Measurements from ENCODE around the gene HSPG2. TPM values are rescaled to one million over a fixed set of nuclear protein-coding genes. Genes with fewer than 3 reads are reported as not detected.

The HSPG2 gene
- total RNA-seq, 1 experiment from 2014 or later: 58.9 TPM

DNA sequence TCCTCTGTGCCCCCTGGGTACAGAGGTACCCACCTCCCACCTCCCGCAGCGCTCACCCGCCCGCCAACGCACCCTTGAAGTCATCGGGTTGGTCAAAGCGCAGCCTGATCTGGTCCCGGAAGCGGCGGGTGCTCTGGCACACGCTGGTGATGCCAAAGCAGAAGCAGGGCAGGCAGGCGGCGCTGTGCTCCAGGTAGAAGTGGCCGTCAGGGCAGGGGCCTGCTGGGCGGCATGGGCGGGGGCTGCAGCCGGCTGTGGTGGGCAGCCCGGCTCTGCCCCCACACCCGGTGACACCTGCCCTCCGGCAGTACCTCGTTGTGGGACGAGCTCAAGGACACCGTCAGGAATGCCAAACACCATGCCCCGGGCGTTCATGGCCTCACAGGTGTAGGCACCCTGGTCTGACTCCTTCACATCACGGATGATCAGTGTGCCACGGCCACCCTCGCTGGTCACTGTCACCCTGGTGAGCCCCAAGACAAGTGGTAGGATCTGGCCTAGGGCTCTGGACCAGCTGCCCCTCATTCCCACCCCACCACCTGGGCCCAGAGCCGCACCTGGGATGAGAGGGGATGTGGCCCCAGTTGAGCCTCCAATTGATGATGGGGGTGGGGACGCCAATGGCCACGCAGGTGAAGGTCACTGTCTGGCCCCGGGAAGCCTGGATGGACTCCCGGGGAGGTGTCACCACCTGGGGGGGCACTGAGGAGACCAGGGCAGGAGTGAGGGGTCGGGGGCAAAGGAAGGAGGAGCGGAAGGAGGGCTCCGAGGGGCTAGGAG, 52.5 kb downstream of the HSPG2 start:
- H3K4me1 Mint-ChIP-seq (ENCODE audit: insufficient read depth, unreplicated experiment): no peaks in the 10 kb centered on the region
- intact Hi-C loops (cut with micrococcal nuclease): no loop called here
- no peaks in the 10 kb centered on the region for H3K9me3 Mint-ChIP-seq (ENCODE audit: unreplicated experiment)
- peaks cover 70% of the 10 kb centered on the region for H3K36me3 Mint-ChIP-seq (ENCODE audit: insufficient read depth, unreplicated experiment)
- TF ChIP-seq, protein P1, sequence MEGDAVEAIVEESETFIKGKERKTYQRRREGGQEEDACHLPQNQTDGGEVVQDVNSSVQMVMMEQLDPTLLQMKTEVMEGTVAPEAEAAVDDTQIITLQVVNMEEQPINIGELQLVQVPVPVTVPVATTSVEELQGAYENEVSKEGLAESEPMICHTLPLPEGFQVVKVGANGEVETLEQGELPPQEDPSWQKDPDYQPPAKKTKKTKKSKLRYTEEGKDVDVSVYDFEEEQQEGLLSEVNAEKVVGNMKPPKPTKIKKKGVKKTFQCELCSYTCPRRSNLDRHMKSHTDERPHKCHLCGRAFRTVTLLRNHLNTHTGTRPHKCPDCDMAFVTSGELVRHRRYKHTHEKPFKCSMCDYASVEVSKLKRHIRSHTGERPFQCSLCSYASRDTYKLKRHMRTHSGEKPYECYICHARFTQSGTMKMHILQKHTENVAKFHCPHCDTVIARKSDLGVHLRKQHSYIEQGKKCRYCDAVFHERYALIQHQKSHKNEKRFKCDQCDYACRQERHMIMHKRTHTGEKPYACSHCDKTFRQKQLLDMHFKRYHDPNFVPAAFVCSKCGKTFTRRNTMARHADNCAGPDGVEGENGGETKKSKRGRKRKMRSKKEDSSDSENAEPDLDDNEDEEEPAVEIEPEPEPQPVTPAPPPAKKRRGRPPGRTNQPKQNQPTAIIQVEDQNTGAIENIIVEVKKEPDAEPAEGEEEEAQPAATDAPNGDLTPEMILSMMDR (IDR thresholded peaks at IDR 0.05; ENCODE audit: unreplicated experiment): no peak
- POLR2A ChIA-PET: no interaction called here
- CTCF ChIA-PET: no interaction called here
- H3K4me3 Mint-ChIP-seq (ENCODE audit: unreplicated experiment): no peak overlapping the region
- H3K27ac Mint-ChIP-seq (ENCODE audit: low read depth, unreplicated experiment): no peak overlapping the region
- no TSS peak for BruUV-seq (replicated peaks)
- H3K27me3 Mint-ChIP-seq (ENCODE audit: insufficient read depth, unreplicated experiment): no peaks in the 10 kb centered on the region
- no peak for DNase-seq (ENCODE audit: unreplicated experiment)

DNA sequence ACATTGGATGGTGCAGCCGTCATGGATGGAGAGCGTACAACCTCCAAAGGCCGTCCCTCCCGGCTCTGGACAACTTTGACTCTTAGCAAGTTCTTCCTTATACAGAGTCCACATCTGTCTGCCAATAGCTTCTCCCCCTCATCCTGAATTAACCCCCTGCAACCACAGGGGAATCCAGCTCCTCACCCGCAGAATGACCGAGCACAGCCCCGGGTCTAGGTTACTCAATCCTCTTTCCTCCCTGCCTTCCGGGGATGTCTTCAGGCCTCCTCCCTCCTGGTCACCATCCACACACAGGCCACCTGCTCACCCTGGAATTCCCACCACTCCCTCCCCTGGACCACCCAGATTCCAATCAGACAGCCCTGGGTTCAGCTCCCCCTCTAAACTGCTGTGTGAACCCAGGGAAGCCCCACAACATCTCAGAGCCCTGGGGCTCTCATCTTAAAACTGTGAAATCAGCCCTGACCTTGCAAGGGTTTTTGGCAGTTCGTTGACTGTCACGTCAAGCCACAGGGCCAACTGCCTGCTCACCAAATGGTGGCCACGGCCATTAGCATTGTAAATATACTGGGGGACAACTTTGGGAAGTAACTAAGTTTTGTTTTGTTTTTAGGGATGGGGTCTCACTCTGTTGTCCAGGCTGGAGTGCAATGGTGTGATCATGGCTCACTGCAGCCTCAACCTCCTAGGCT, 54.2 kb downstream of the HSPG2 start:
- peaks cover 63% of the 10 kb centered on the region for H3K36me3 Mint-ChIP-seq (ENCODE audit: insufficient read depth, unreplicated experiment)
- BruUV-seq (replicated peaks): no TSS peak
- POLR2A ChIA-PET: no interaction called here
- intact Hi-C loops (cut with micrococcal nuclease): no loop called here
- TF ChIP-seq, protein P1 (IDR thresholded peaks at IDR 0.05; ENCODE audit: unreplicated experiment): no peak
- CTCF ChIA-PET: interaction anchor here (1.0 kb wide), 1 partner anchor 78 kb away, joined by 3 read pairs; no protein-coding TSS in a partner anchor
- no peaks in the 10 kb centered on the region for H3K27me3 Mint-ChIP-seq (ENCODE audit: insufficient read depth, unreplicated experiment)
- H3K4me1 Mint-ChIP-seq (ENCODE audit: insufficient read depth, unreplicated experiment): no peaks in the 10 kb centered on the region
- no peak overlapping the region for H3K27ac Mint-ChIP-seq (ENCODE audit: low read depth, unreplicated experiment)
- H3K9me3 Mint-ChIP-seq (ENCODE audit: unreplicated experiment): no peaks in the 10 kb centered on the region
- no peak overlapping the region for H3K4me3 Mint-ChIP-seq (ENCODE audit: unreplicated experiment)
- no peak for DNase-seq (ENCODE audit: unreplicated experiment)

DNA sequence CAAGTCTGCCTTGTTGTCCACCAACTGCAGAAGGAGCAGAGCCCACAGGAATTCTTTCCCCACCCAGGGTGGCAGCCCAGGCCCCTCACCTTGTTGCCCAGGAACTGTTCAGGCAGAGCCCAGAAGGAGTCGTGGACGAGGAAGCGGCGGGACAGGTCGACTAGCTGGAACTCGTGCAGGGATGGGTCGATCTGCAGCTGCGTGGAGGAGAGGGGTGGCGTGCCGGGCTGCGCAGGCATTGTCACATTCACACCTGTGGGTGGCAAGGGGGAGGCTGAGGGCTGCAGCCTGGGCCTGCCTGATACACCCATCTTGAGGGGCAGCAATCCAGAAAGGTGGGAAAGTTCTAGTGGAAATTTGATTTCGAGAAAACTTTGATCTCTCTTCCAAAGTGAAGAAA, 55.9 kb downstream of the HSPG2 start:
- Mint-ChIP-seq H3K9me3 (ENCODE audit: unreplicated experiment) (no peaks in the 10 kb centered on the region), H3K36me3 (ENCODE audit: insufficient read depth, unreplicated experiment) (peaks cover 75% of the 10 kb centered on the region), H3K27me3 (ENCODE audit: insufficient read depth, unreplicated experiment) (no peaks in the 10 kb centered on the region), H3K4me3 (ENCODE audit: unreplicated experiment) (no peak overlapping the region), H3K27ac (ENCODE audit: low read depth, unreplicated experiment) (no peak overlapping the region), H3K4me1 (ENCODE audit: insufficient read depth, unreplicated experiment) (no peaks in the 10 kb centered on the region)
- ChIA-PET POLR2A (no interaction called here), CTCF (interaction anchor here (0.6 to 0.7 kb wide), 2 partner anchors 133 to 165 kb away, joined by 3 read pairs; no protein-coding TSS in a partner anchor)
- TF ChIP-seq, protein P1 (IDR thresholded peaks at IDR 0.05; ENCODE audit: unreplicated experiment): no peak
- intact Hi-C loops (cut with micrococcal nuclease): no loop called here
- BruUV-seq (replicated peaks): no TSS peak
- DNase-seq (ENCODE audit: unreplicated experiment): no peak

DNA sequence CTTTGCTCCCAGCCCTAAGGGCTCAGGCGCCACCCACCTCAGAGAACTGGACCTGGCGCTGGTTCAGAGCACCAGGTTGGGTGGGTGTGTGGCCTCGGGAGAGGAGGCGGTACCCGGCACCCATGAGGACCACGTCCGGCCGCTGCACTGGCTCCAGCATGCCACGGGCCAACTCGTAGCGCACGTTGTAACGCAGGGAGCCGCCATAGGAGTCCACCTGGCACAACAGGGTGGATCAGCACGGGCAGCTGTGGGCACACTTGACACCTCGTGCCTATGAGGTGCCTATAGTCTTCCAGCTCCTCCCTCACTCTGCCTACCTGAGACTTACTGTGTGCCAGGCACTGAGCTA, 56.5 kb downstream of the HSPG2 start:
- ChIA-PET POLR2A (interaction anchor here (0.7 to 1.2 kb wide), 2 partner anchors 138 to 417 kb away, joined by 3 read pairs; no protein-coding TSS in a partner anchor), CTCF (no interaction called here)
- intact Hi-C loops (cut with micrococcal nuclease): no loop called here
- no peak for DNase-seq (ENCODE audit: unreplicated experiment)
- H3K27me3 Mint-ChIP-seq (ENCODE audit: insufficient read depth, unreplicated experiment): no peaks in the 10 kb centered on the region
- no TSS peak for BruUV-seq (replicated peaks)
- H3K9me3 Mint-ChIP-seq (ENCODE audit: unreplicated experiment): no peaks in the 10 kb centered on the region
- H3K36me3 Mint-ChIP-seq (ENCODE audit: insufficient read depth, unreplicated experiment): peaks cover 78% of the 10 kb centered on the region
- TF ChIP-seq, protein P1 (IDR thresholded peaks at IDR 0.05; ENCODE audit: unreplicated experiment): no peak
- H3K27ac Mint-ChIP-seq (ENCODE audit: low read depth, unreplicated experiment): no peak overlapping the region
- no peaks in the 10 kb centered on the region for H3K4me1 Mint-ChIP-seq (ENCODE audit: insufficient read depth, unreplicated experiment)
- H3K4me3 Mint-ChIP-seq (ENCODE audit: unreplicated experiment): no peak overlapping the region

Measured in MCF 10A (cell line).